GM18507 (cell line): ENCODE data around the gene CCDC200.
A peak's percentile ranks its signal among the peaks of the same experiment; 100 is the strongest.
"Not testable (repeated sequence)": the region's sequence is repeated elsewhere in the genome, so short reads cannot be mapped to it uniquely, and the experiment has no call there.

Source experiments
- DNase-seq: peaks from one replicate; pipeline ENCODE4 v3.0.0; 2011; ENCODE audit warnings: low read depth; ENCODE audit not compliant: insufficient read length; ENCODE audit errors: extremely low spot score
- FAIRE-seq: peaks from 2 replicates; lab custom pipeline; 2011; peaks lifted over from hg19 to GRCh38; lab: Jason Lieb, UNC

Gene CCDC200

GRCh38 chr17:43217614-43218087, 10.8 kb downstream of the CCDC200 start:
- FAIRE-seq (no peak), DNase-seq (no peak)

DNA sequence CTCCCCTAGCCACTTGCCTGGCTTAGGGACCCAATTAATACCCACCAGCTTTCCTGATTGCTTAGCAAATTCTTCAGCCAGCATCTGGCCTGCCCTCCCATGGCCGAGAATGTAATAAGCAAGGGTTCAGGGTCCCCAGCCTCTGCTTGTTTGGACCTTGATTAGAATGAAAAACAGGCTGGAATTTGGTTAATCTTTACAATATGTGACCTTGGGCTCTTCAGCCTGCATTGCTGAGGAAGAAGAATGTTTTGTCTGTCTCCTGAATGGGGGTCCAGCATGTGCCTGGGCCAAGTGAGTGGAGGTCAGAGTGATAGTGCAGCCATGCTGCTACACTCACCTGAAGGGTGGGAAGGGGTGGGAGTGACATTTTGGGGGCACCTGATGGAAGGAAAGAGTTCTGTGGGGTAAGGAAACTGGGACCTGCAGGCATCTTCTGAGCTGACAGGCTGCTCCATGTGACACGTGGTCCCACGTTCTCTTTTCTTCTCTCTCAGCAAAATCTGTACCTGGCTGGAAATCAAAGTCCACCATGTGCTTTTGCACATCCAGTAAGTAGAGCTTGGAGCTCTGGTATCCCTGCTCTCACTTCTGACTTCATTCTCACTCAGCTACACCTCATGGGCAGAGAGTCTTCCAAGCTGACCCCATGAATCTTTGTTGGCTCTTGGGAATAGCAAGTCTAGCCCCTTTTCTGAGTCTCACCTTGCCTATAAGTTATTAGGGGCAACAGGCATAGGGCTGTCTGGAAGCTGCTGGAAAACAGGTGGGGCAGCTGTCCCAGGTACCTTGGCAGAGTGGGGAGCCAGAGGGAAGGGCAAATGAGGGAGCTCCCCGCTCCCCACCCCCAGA, 11.4 kb downstream of the CCDC200 start:
- DNase-seq (no peak), FAIRE-seq (no peak)

DNA sequence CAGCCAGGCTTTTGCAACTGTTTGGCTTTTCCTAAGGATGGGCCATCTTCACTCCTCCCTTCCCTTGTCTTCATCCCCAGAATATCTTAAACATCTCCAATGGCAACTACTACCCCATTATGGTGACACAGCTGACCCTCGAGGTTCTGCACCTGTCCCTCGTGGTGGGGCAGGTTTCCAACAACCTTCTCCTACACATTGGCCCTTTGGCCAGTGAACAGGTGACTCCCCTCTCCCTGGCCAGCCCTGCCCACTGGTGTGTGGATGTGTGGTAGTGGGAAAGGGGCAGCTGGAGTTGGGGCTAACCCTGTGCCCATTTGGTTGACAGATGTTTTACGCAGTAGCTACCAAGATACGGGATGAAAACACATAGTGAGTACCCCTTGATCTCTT, 12.1 kb downstream of the CCDC200 start:
- FAIRE-seq, result no peak
- DNase-seq, result no peak

DNA sequence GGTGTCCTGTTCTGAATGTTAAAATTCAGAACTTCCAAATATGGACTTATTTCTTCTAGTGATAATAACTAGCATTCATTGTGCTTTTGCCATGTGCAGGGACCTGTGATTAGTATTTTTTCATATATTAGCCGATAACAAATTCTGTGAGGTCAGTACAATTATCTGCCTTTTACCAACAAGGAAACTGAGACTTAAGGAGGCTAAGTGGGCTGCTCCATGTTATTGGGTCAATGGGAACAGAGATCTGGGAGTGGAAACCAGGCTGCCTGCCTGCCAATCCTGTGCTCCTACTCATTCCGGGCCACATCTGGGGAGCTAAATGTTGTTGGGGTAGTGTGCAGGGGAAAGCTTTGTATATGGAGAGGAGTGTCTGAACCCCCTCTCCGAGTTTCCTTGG, 13.1 kb downstream of the CCDC200 start:
- no peak for DNase-seq
- no peak for FAIRE-seq

DNA sequence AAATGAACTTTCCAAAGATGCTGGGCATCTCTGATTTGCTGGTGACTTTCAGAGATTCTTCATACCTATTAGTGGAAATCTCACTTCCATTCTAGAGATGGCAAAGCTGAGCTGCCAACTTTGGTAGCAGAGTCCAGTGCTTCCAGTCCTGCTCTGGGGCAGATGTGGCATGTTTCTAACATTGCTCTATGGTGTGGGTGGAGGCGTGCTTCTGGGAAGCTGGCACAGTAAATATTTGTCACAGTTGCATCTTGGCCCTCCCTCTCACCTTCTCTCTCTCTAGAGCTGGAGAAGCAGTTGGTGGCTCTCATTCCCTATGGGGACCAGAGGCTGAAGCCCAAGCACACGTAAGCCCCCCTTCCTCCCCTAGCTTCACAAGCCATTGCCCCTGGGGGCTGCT, 14.9 kb downstream of the CCDC200 start:
- FAIRE-seq (no peak), DNase-seq (no peak)

GRCh38 chr17:43212641-43213490, 15.6 kb downstream of the CCDC200 start:
- DNase-seq (no peak), FAIRE-seq (no peak)

DNA sequence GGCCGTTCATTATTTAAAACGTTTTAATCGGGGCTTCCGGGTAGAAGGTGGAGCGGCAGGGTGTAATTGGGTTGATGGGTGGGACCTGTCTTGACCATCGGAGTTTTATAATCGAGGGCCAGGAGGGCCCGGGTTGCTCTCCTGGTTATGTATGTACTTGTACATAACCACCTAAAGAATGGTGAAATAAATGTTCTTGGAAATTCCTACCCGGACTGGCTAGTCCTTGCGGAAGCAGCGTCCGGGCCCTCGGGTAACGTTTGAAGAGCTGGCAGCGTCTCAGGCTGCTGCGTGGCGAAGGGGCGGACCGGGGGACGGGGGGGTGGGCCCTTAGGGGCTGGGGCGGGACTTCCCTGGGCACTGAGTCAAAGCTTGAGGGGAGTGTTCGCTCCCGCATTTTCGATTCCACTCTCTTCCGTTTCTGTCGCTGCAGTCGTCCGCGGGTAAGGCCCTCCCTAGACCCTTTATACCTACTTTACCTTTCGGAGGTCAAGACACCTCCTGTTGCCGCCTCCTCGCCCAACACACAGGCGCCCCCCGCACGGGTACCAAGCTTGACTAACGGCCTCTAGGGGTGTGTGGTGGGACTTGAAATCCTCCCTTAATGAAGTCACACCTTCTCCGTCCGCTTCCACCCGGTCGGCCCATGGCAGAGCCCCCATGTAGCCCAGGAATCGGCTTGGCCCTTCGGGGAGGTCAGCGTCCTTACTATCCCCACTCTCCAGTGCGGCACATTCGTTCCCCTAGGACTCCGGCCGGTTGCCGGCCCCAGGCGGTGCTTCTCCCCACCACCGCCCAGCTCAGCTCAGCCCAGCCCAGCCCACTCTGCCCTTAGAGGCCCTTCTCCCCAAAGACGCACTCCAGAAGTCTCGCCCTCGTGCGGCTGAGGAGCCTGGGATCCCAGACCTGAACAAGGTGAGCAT, 16.7 kb downstream of the CCDC200 start, which contains the start of gene TMEM106A:
Gene TMEM106A, plus strand, starts transcription at position 396 of the 923 bp plus-strand sequence. CDS start 1,167 bp downstream, outside the sequence.
- peak; percentile 85 for FAIRE-seq
- DNase-seq, result peak; percentile 81

DNA sequence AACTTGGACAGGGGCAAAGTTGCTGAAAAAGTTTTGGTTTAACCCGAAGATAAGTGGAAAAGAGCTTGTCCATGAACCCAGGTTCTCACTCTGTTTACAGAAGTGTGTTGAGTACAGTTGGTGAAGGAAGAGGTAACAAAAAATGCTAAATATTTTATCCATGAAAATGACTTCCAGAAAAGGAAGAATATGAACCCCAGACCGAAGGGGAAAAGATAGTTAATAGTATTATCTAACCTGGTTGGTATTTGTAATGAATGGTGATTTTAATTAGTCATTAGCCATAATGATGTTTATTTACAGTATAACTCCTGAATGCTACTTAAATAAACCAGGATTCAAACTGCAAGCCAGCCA, 17.3 kb downstream of the CCDC200 start:
- DNase-seq (no peak), FAIRE-seq (no peak)

- no peak for DNase-seq
- FAIRE-seq, result no peak
Observed at GRCh38 chr17:43210576-43210975, 17.8 kb downstream of the CCDC200 start.

DNA sequence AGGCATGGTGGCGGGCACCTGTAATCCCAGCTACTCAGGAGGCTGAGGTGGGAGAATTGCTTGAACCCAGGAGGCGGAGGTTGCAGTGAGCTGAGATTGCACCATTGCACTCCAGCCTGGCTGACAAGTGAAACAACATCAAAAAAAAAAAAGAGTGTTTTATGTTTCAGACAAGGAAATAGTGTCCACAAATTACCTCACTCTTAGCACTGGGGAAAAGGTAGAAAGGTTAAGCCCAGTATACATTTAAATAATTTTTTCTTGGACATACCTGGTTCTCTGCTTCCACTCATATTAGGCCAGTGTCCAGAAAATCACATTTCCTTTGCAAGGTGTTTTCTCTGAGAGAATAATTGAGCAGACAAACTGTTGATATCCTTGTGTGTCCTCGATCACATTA, 25.4 kb downstream of the CCDC200 start:
- not testable (repeated sequence) for FAIRE-seq, DNase-seq

- DNase-seq (no peak), FAIRE-seq (no peak)
Observed at GRCh38 chr17:43200127-43200526, 28.3 kb downstream of the CCDC200 start.

DNA sequence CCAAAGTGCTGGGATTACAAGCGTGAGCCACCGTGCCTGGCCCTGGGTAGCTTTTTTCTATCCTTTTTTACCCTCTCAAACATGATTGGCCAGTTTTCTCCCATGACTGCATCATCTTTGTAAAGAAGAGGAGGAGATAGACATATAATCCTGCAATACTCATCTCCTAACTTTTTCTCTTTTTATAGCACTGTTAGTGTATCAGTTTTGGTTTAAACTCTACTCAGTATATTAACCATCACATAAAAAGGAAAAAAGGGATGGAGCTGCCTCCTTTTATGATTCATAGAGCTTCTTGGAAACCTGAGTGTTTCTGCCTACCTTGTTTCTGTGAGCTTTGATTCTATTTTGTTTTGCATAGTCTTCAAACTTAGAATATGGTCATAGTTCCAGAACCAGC, 28.8 kb downstream of the CCDC200 start:
- no peak for FAIRE-seq

DNA sequence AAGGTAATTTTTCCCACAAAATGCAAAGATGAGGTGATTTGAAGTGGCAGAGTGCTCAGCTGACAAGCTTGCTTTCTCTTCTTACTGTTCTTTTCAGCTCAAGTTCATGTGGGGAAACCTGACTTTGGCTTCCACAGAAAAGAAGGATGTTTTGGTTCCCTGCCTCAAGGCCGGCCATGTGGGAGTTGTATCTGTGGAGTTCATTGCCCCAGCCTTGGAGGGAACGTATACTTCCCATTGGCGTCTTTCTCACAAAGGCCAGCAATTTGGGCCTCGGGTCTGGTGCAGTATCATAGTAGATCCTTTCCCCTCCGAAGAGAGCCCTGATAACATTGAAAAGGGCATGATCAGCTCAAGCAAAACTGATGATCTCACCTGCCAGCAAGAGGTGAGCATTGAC, 35.2 kb downstream of the CCDC200 start:
- no peak for FAIRE-seq
- DNase-seq, result no peak

More for the DNA sequence above, 28.8 kb downstream of the CCDC200 start:
- DNase-seq, result no peak

DNA sequence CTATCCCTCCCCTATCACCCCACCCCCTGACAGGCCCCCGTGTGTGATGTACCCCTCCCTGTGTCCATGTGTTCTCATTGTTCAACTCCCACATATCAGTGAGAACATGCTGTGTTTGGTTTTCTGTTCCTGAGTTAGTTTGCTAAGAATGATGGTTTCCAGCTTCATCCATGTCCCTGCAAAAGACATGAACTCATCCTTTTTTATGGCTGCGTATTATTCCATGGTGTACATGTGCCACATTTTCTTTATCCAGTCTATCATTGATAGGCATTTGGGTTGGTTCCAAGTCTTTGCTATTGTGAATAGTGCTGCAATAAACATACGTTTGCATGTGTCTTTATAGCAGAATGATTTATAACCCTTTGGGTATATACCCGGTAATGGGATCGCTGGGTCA, 41.8 kb downstream of the CCDC200 start:
- not testable (repeated sequence) for DNase-seq, FAIRE-seq

GRCh38 chr17:43183921-43184320, 44.5 kb downstream of the CCDC200 start:
- FAIRE-seq, result no peak

GRCh38 chr17:43176119-43176570, 52.3 kb downstream of the CCDC200 start:
- FAIRE-seq (no peak), DNase-seq (no peak)

More at GRCh38 chr17:43183921-43184320, 44.5 kb downstream of the CCDC200 start:
- no peak for DNase-seq

- FAIRE-seq, result no peak
Observed at GRCh38 chr17:43175213-43176118, 53.0 kb downstream of the CCDC200 start.

More at GRCh38 chr17:43175213-43176118, 53.0 kb downstream of the CCDC200 start:
- no peak for DNase-seq
